Endothelial cell (in vitro differentiated cells): ENCODE data around the gene RTRAF. TPM values are rescaled to one million over a fixed set of nuclear protein-coding genes. Genes with fewer than 3 reads are reported as not detected.

Source experiments
- DNase-seq: peaks from one replicate; pipeline ENCODE4 v3.0.0; 2021; ENCODE audit warnings: low spot score
- H3K27ac Mint-ChIP-seq: one replicate; pipeline ENCODE4 v1.8.0; 2021; ENCODE audit warnings: mixed read lengths, inconsistent platforms; ENCODE audit not compliant: unreplicated experiment
- H3K27me3 Mint-ChIP-seq: one replicate; pipeline ENCODE4 v1.8.0; 2021; ENCODE audit warnings: mild to moderate bottlenecking, moderate library complexity, mixed read lengths, inconsistent platforms; ENCODE audit not compliant: unreplicated experiment
- H3K36me3 Mint-ChIP-seq: one replicate; pipeline ENCODE4 v1.8.0; 2021; ENCODE audit warnings: mild to moderate bottlenecking, low read depth, mixed read lengths, inconsistent platforms; ENCODE audit not compliant: unreplicated experiment
- H3K4me1 Mint-ChIP-seq: one replicate; pipeline ENCODE4 v1.8.0; 2021; ENCODE audit warnings: mild to moderate bottlenecking, mixed read lengths, inconsistent platforms; ENCODE audit not compliant: unreplicated experiment
- H3K4me3 Mint-ChIP-seq: one replicate; pipeline ENCODE4 v1.8.0; 2021; ENCODE audit warnings: mild to moderate bottlenecking, mixed read lengths, inconsistent platforms; ENCODE audit not compliant: unreplicated experiment
- H3K9me3 Mint-ChIP-seq: one replicate; pipeline ENCODE4 v1.8.0; 2021; ENCODE audit warnings: mixed read lengths, inconsistent platforms; ENCODE audit not compliant: unreplicated experiment
- total RNA-seq: library from RNA; stranded (reverse); fragmentation: NEBNext Ultra II Directional; extraction: Animal tissue kit (Norgen Biotek cat#: 25700); gene quantifications from one replicate; pipeline ENCODE4 v1.2.1, GENCODE V29; 2021; ENCODE audit not compliant: unreplicated experiment
- TF ChIP-seq, protein P1 (sequence below): fragments of 200-600 bp; sonication (generic); IDR thresholded peaks from one replicate; pipeline ENCODE4 v1.5.0; 2021; ENCODE audit warnings: antibody characterized with exemption; ENCODE audit not compliant: unreplicated experiment

RTRAF gene
- total RNA-seq, 1 donor from 2014 or later, result 260 TPM

DNA sequence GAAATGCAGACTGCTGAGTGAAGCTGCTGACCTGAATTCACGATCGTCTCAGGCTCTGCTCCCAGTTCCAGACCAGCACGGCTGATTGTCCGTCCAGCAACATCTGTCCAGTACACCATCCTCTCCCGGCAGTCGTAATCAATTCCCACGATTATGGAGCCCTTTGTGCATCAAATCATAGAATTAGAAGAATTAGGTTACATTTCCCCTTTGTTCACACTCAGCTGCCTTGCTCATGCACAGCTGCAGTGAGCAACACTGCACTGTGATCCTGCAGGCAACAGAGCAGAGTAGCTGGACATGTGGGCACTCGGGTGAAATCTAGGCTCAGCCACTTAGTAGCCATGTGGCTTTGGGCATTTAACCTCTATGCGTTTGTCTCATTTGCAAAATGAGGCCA is 22.2 kb downstream of the RTRAF start:
- no peak overlapping the region for H3K4me3 Mint-ChIP-seq
- H3K36me3 Mint-ChIP-seq, result peaks cover 18% of the 10 kb centered on the region
- DNase-seq, result no peak
- no peaks in the 10 kb centered on the region for H3K9me3 Mint-ChIP-seq
- H3K27ac Mint-ChIP-seq, result no peak overlapping the region
- TF ChIP-seq, protein P1, sequence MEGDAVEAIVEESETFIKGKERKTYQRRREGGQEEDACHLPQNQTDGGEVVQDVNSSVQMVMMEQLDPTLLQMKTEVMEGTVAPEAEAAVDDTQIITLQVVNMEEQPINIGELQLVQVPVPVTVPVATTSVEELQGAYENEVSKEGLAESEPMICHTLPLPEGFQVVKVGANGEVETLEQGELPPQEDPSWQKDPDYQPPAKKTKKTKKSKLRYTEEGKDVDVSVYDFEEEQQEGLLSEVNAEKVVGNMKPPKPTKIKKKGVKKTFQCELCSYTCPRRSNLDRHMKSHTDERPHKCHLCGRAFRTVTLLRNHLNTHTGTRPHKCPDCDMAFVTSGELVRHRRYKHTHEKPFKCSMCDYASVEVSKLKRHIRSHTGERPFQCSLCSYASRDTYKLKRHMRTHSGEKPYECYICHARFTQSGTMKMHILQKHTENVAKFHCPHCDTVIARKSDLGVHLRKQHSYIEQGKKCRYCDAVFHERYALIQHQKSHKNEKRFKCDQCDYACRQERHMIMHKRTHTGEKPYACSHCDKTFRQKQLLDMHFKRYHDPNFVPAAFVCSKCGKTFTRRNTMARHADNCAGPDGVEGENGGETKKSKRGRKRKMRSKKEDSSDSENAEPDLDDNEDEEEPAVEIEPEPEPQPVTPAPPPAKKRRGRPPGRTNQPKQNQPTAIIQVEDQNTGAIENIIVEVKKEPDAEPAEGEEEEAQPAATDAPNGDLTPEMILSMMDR, result no peak
- peaks cover 2% of the 10 kb centered on the region for H3K27me3 Mint-ChIP-seq
- peaks cover 43% of the 10 kb centered on the region for H3K4me1 Mint-ChIP-seq

DNA sequence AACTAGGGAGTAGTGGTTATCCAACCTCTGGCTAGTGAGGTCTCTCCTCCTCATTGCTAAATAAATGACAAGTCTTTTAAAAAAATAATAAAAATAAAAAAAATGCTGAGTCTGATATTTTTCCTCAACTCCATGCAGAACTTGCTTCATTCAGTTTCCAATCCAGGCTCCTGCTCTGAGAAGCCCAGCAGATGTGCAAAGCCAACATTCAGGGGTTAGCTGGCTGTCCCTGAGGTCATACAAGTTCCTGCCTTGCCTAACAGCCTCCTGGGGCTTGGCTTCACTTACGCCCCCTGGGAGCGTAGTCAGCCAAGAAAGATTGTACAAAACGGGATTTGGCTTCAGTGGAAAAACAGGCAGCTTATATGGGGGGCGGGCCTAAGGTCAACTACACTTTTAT is 23.3 kb downstream of the RTRAF start:
- peaks cover 15% of the 10 kb centered on the region for H3K36me3 Mint-ChIP-seq
- no peak for DNase-seq
- peaks cover 54% of the 10 kb centered on the region for H3K4me1 Mint-ChIP-seq
- no peak overlapping the region for H3K4me3 Mint-ChIP-seq
- TF ChIP-seq, protein P1, result no peak
- H3K27me3 Mint-ChIP-seq, result peaks cover 6% of the 10 kb centered on the region
- no peak overlapping the region for H3K27ac Mint-ChIP-seq
- no peaks in the 10 kb centered on the region for H3K9me3 Mint-ChIP-seq

DNA sequence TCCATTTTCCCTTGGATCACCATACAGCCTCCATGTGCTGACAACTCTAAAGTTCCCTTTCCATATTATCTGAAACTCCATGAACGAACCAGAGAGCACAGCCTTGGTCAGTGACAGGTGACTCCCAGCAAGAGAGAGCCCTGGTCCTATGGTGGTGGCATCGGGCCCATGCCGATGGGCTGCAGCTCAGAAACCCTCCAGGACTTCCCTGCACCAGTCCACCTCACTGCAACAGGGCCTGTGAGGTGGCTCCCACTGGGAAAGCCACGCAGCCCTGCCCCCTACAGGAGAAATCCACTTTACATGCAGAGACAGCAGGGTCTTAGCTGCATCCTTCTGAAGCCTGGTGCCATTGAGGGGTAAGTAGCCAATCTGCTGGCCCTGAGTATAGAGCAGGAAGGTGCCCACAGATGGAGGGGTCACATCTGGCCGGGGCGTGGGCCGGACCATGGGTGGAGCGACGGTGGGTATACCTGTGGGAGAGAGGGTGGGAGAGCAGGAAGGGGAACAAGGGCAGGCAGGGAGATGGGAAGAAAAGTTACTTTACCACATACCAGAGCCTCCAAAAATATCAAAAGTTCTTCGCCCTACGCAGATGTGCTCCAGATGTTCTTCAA is 24.7 kb downstream of the RTRAF start:
- Mint-ChIP-seq H3K4me1 (peaks cover 67% of the 10 kb centered on the region), H3K27me3 (peaks cover 7% of the 10 kb centered on the region), H3K36me3 (peaks cover 15% of the 10 kb centered on the region), H3K9me3 (no peaks in the 10 kb centered on the region), H3K27ac (peak overlapping the region; percentile 45), H3K4me3 (peak overlapping the region; percentile 22)
- peak; percentile 45 for DNase-seq
- TF ChIP-seq, protein P1, result peak; percentile 33

DNA sequence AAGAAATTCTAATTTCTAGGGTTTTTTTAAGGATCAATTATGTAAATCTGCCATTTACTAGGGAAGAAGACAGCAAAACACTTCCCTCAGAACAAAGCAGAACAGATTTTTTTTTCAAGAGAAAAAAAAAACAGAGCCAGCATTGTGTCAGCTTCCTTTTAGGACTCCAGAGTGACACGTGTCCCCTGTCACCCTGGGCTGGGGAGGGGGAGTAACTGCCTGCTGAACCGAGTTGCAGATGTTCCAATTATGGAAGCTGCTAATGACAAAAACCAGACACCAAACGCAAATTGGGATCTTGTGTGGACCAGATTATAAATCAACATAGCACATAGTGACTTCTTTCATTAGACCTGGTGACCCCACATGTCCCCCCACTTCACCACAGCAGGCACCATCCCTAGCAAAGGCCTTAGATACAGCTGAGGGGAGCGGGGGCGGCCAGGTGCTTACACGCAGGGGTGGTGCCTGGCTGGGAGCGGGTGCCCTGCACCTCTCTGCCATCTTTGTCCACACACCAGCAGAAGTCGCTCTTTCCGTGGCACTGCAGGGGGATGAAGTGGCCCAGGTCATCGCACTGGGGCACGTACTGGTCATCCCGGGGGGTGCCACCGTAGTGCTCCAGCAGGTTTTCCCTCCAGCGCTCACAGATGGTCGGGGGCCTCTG is 25.4 kb downstream of the RTRAF start:
- peak overlapping the region; percentile 32 for H3K27ac Mint-ChIP-seq
- H3K4me3 Mint-ChIP-seq, result peak overlapping the region; percentile 22

More for the DNA sequence above, 25.4 kb downstream of the RTRAF start:
- TF ChIP-seq, protein P1, result no peak
- H3K27me3 Mint-ChIP-seq, result peaks cover 7% of the 10 kb centered on the region
- no peaks in the 10 kb centered on the region for H3K9me3 Mint-ChIP-seq
- peaks cover 15% of the 10 kb centered on the region for H3K36me3 Mint-ChIP-seq
- DNase-seq, result no peak
- peaks cover 73% of the 10 kb centered on the region for H3K4me1 Mint-ChIP-seq
